Psoas muscle (tissue), 8 donors: ENCODE data around the gene IKBKE. TPM values are rescaled to one million over a fixed set of nuclear protein-coding genes. Genes with fewer than 3 reads are reported as not detected.
"Not testable (repeated sequence)": the region's sequence is repeated elsewhere in the genome, so short reads cannot be mapped to it uniquely, and the experiment has no call there.

Experiments used
- ATAC-seq, 4 donors: fragments of 200-7000 bp; cut with Tn5 transposase; one replicate each; pipeline ENCODE4 v1.9.1; 2020; ENCODE audit warnings: moderate library complexity in 3 of 4, mild to moderate bottlenecking in 2 of 4
- DNase-seq, 2 donors: peaks; one replicate each; pipeline ENCODE4 v3.0.0-alpha.2; 2020
- H3K27ac ChIP-seq: fragments of 200-600 bp; one replicate; pipeline ENCODE4 v1.8.0; 2022
- H3K27me3 ChIP-seq, 3 donors: fragments of 200-600 bp in 1 of 3; one replicate each; pipeline versions ENCODE4 v1.6.1 to v1.8.0; 2013 to 2022; ENCODE audit warnings: low read length in 2 of 3, mild to moderate bottlenecking in 2 of 3, moderate library complexity in 1 of 3; ENCODE audit not compliant: insufficient read depth in 3 of 3
- H3K36me3 ChIP-seq, 2 donors: fragments of 200-600 bp in 1 of 2; one replicate each; pipeline versions ENCODE4 v1.6.1 to v1.8.0; 2013 to 2022; ENCODE audit warnings: low read depth in 1 of 2, mild to moderate bottlenecking in 1 of 2, moderate library complexity in 1 of 2; ENCODE audit not compliant: insufficient read depth in 1 of 2
- H3K4me1 ChIP-seq: fragments of 200-600 bp; one replicate; pipeline ENCODE4 v1.8.0; 2022
- H3K4me3 ChIP-seq: fragments of 200-600 bp; one replicate; pipeline ENCODE4 v1.8.0; 2022; ENCODE audit warnings: mild to moderate bottlenecking
- H3K9me3 ChIP-seq: fragments of 200-600 bp; one replicate; pipeline ENCODE4 v1.8.0; 2022
- CTCF ChIP-seq: fragments of 200-600 bp; IDR thresholded peaks from one replicate; pipeline ENCODE4 v1.8.0; 2022; ENCODE audit warnings: antibody characterized with exemption
- WGBS, 3 donors: extraction: QIAGEN DNeasy Blood & Tissue Kit; methylation state at CpG; one replicate each; pipeline versions ENCODE4 v1.1.6 to v1.1.7; 2013; 5-methylcytosine and 5-hydroxymethylcytosine counted together
- intact Hi-C, 2 donors: fragments of 100-400 bp; cut with DNase I; formaldehyde crosslinking; loops; one replicate each; pipeline versions ENCODE4 v1.11.0 to v1.14.2; 2022
- polyA plus RNA-seq, 3 donors: library from polyadenylated mRNA; stranded (reverse); fragments of 200-250 nt; gene quantifications; one replicate each; pipeline ENCODE4 v1.2.3, GENCODE V29; 2013
- total RNA-seq, 4 donors: library from RNA; stranded (reverse); fragmentation: NEBNext Ultra II Directional in 2 of 4; extraction: Animal tissue kit (Norgen Biotek cat#: 25700) in 2 of 4; gene quantifications; one replicate each; pipeline versions ENCODE4 v1.2.1 to v1.2.4, GENCODE V29; 2021 to 2023
- donor health status: healthy with polysubstance abuse.
- donor health status: DM: no; HTN: no; CAD: no; lungs with moderate emphysema.
- donor health status: Bipolar disorder and iron deficiency.
- donor health status: healthy.
- donor health status: DM: yes; HTN: yes; CAD: no.
- donor health status: DM: no; HTN: no; CAD: no.
- donor health status: DM: no; HTN: no; CAD: no.
- donor health status: DM: yes; HTN: yes; CAD: no.

Gene IKBKE
- total and polyA plus RNA-seq, 7 donors, result 0.14 to 0.89 (median 0.44) TPM

- WGBS, 3 donors, result 87 to 100% (median 92%) methylated on average over 1 to 8 of the region's 8 CpGs
- no peaks in the 10 kb centered on the region for H3K36me3 ChIP-seq
- no peaks in the 10 kb centered on the region for H3K4me1 ChIP-seq
- no peaks in the 10 kb centered on the region for H3K27me3 ChIP-seq
- TF ChIP-seq CTCF, result no peak
- no peak overlapping the region for H3K4me3 ChIP-seq
- no peak for DNase-seq
- ATAC-seq, result no peak
- no peaks in the 10 kb centered on the region for H3K9me3 ChIP-seq
- H3K27ac ChIP-seq, result no peak overlapping the region
- intact Hi-C loops, result no loop called here
Observed at GRCh38 chr1:206480211-206480610, 9.9 kb downstream of the IKBKE start.

- intact Hi-C loops, result no loop called here
- DNase-seq (no peak), ATAC-seq (no peak)
- Histone ChIP-seq H3K36me3 (no peaks in the 10 kb centered on the region), H3K4me3 (no peak overlapping the region), H3K9me3 (no peaks in the 10 kb centered on the region), H3K27ac (no peak overlapping the region), H3K4me1 (no peaks in the 10 kb centered on the region), H3K27me3 (no peaks in the 10 kb centered on the region)
- TF ChIP-seq CTCF, result no peak
- 95 to 100% (median 100%) methylated on average over 2 of the region's 2 CpGs for WGBS, 3 donors
Observed at GRCh38 chr1:206482611-206483010, 12.3 kb downstream of the IKBKE start.

- intact Hi-C loops, H3K27ac ChIP-seq, H3K4me3 ChIP-seq, H3K36me3 ChIP-seq, H3K4me1 ChIP-seq, H3K27me3 ChIP-seq, H3K9me3 ChIP-seq, DNase-seq, ATAC-seq: not testable (repeated sequence)
- WGBS, 3 donors, result 86 to 93% (median 89%) methylated on average over 1 of the region's 1 CpG
Observed at GRCh38 chr1:206483864-206484263, 13.6 kb downstream of the IKBKE start.

GRCh38 chr1:206484901-206485300 is 14.6 kb downstream of the IKBKE start:
- Histone ChIP-seq H3K4me3 (no peak overlapping the region), H3K27me3 (no peaks in the 10 kb centered on the region), H3K9me3 (no peaks in the 10 kb centered on the region), H3K4me1 (no peaks in the 10 kb centered on the region), H3K27ac (no peak overlapping the region), H3K36me3 (no peaks in the 10 kb centered on the region)
- no peak for TF ChIP-seq CTCF
- DNase-seq, result no peak
- no peak for ATAC-seq
- WGBS, 3 donors, result 91 to 92% (median 91%) methylated on average over 10 of the region's 10 CpGs
- intact Hi-C loops, result no loop called here

- Histone ChIP-seq H3K9me3 (no peaks in the 10 kb centered on the region), H3K4me1 (no peaks in the 10 kb centered on the region), H3K4me3 (no peak overlapping the region), H3K27ac (no peak overlapping the region), H3K27me3 (no peaks in the 10 kb centered on the region), H3K36me3 (no peaks in the 10 kb centered on the region)
- no peak for TF ChIP-seq CTCF
- intact Hi-C loops, result no loop called here
- DNase-seq (no peak), ATAC-seq (no peak)
- WGBS, 3 donors, result 75 to 78% (median 77%) methylated on average over 15 of the region's 15 CpGs
Observed at GRCh38 chr1:206486995-206487788, 16.9 kb downstream of the IKBKE start.
